OCI-LY3 (cell line): ENCODE data around the gene KNOP1.

Source experiments
- EZH2phosphoT487 ChIP-seq: fragments of 200-600 bp; shearing (Covaris generic); IDR thresholded peaks from 2 replicates; pipeline ENCODE4 v1.6.1; 2018; ENCODE audit warnings: antibody characterized with exemption, mixed run types, low read depth
- TF ChIP-seq, protein P1 (sequence below): fragments of 200-600, 300-600 bp; sonication (generic); IDR thresholded peaks from 2 replicates; pipeline ENCODE4 v1.5.1; 2014; ENCODE audit warnings: antibody characterized with exemption, low read length, low read depth

DNA sequence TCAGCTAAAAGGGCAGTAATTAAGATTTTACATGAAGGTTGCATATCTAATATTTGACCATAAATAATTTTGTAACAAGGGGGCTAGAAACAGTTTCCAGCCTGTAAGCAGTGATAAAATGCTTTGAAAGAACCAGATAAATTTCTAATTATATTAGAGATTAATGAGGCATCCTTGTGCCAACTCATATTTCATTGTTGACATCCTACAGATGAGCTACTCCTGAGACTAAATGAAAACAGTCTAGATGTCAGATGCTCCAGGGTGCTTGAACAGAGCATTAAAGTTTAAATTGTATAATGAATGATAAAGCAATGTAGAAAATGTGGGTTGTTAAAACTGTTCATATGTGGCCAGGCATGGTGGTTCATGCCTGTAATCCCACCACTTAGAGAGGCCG lies 23.3 kb upstream of the KNOP1 start:
- TF ChIP-seq, protein P1, sequence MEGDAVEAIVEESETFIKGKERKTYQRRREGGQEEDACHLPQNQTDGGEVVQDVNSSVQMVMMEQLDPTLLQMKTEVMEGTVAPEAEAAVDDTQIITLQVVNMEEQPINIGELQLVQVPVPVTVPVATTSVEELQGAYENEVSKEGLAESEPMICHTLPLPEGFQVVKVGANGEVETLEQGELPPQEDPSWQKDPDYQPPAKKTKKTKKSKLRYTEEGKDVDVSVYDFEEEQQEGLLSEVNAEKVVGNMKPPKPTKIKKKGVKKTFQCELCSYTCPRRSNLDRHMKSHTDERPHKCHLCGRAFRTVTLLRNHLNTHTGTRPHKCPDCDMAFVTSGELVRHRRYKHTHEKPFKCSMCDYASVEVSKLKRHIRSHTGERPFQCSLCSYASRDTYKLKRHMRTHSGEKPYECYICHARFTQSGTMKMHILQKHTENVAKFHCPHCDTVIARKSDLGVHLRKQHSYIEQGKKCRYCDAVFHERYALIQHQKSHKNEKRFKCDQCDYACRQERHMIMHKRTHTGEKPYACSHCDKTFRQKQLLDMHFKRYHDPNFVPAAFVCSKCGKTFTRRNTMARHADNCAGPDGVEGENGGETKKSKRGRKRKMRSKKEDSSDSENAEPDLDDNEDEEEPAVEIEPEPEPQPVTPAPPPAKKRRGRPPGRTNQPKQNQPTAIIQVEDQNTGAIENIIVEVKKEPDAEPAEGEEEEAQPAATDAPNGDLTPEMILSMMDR = no peak
- no peak for TF ChIP-seq EZH2phosphoT487
